ENCODE measurements around the gene ESPNL. TPM values are rescaled to one million over a fixed set of nuclear protein-coding genes. Genes with fewer than 3 reads are reported as not detected.

ESPNL gene
- total and polyA plus RNA-seq, 2 of the 4 experiments (the other 2 are of a cell fraction): 2.0 TPM

DNA sequence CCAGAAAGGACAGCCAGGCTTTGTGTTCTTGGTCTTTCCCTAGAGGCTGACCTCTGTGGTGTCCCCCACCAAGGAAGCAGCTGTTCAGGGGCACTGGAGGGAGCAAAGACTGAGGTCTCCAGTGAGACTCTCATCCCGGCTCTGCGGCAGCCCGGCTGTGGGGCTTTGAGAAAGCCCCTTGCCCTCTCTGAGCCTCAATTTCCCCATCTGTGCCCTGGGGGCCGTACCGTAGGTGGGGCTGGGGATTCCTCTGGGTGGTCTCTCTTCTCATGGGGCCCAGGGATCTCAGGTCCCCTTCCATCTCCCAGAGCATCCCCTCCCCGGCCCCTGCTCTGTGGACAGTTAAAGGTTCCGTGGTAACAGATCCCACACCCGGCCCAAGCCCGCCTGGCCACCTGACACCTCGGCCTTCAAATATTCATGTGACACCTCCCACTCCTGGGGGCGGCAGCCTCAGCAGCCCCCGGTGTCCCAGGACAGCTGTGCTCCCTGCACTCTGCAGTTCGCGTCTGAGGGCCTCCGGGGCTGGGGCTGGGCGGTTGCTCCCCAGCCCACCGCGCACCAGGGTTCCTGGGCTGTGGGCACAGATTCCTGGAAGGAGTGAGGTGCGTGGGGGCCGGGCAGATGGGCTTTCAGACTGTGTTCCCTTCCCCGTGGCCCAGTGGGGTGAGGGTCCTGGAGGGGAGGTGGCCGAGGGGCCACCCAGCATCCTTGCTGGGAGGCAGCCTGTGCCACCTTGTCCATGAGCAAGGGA lies 23.3 kb downstream of the ESPNL start:
- no peak overlapping the region for H3K9ac ChIP-seq (ENCODE audit: low read depth, low read length)
- H3K14ac ChIP-seq (replicated peaks; ENCODE audit: low read depth, low read length): no peak overlapping the region
- H3K18ac ChIP-seq (ENCODE audit: low read depth, low read length): no peak overlapping the region
- no peaks in the 10 kb centered on the region for H4K20me1 ChIP-seq (ENCODE audit: insufficient read depth, low read length)
- no peak overlapping the region for H2AK9ac ChIP-seq (replicated peaks; ENCODE audit: low read depth, low read length, poor library complexity)
- no peaks in the 10 kb centered on the region for H3K79me1 ChIP-seq (ENCODE audit: low read depth in 1 of 2, low read length in 2 of 2)
- no peak overlapping the region for H2AFZ ChIP-seq (replicated peaks; ENCODE audit: low read length, poor library complexity)
- H3K27me3 ChIP-seq (ENCODE audit: control insufficient read depth, insufficient read depth, low read length): peaks cover 33% of the 10 kb centered on the region
- no peak overlapping the region for H3K4me3 ChIP-seq (ENCODE audit: insufficient read depth, low read depth, low read length)
- H4K8ac ChIP-seq (ENCODE audit: low read depth in 2 of 2, low read length in 2 of 2): no peak overlapping the region
- no peaks in the 10 kb centered on the region for H3K36me3 ChIP-seq (ENCODE audit: control insufficient read depth, insufficient read depth, low read length)
- WGBS, 2 experiments (ENCODE audit: extremely low coverage in 2 of 2, insufficient read length in 1 of 2): 58% methylated on average over 5 of the region's 22 CpGs; no CpG with 5 or more reads in 1 of the 2 experiments
- no peak overlapping the region for H2AK5ac ChIP-seq (ENCODE audit: low read depth, low read length)
- H3K56ac ChIP-seq (ENCODE audit: extremely low read depth, insufficient read depth, low read length): no peak overlapping the region
- no peak overlapping the region for H2BK5ac ChIP-seq (ENCODE audit: low read depth, low read length, poor library complexity, severe bottlenecking)
- H2BK120ac ChIP-seq (ENCODE audit: low read depth, low read length): no peak overlapping the region
- no peak overlapping the region for H3K23ac ChIP-seq (ENCODE audit: low read depth, low read length)
- intact Hi-C loops (cut with micrococcal nuclease) (loop anchor here (5.0 kb wide), 1 partner anchor 266 kb away; the partner anchor contains the start of gene RAMP1), dilution Hi-C loops (cut with HindIII; ENCODE audit: low sequenced_read_pairs, unreplicated experiment) (no loop called here), in situ Hi-C loops (cut with MboI; ENCODE audit: low sequenced_read_pairs) (no loop called here)
- no peak overlapping the region for H3K4me2 ChIP-seq (ENCODE audit: low read depth, low read length)
- no peak overlapping the region for H4K91ac ChIP-seq (ENCODE audit: insufficient read depth, low read depth, low read length)
- DNase-seq (no peak), ATAC-seq (ENCODE audit: low read depth) (no peak)
- H2BK20ac ChIP-seq (ENCODE audit: low read depth, low read length): no peak overlapping the region
- no peak overlapping the region for H2BK15ac ChIP-seq (ENCODE audit: low read depth, low read length)
- peaks cover 5% of the 10 kb centered on the region; the same call in 1 of the 2 replicates for H3K9me1 ChIP-seq (ENCODE audit: insufficient read depth, low read length)
- ChIA-PET CTCF (no interaction called here), POLR2A (ENCODE audit: unreplicated experiment) (no interaction called here)
- H3K4ac ChIP-seq (ENCODE audit: low read depth, low read length): no peak overlapping the region
- no peak overlapping the region for H4K5ac ChIP-seq (ENCODE audit: low read depth, low read length)
- no peaks in the 10 kb centered on the region for H3K9me3 ChIP-seq (ENCODE audit: control insufficient read depth, insufficient read depth, low read length)
- no TSS peak for BruUV-seq (replicated peaks)
- H3K4me1 ChIP-seq (ENCODE audit: control insufficient read depth, insufficient read depth, low read length): peaks cover 10% of the 10 kb centered on the region
- TF ChIP-seq MAZ (IDR thresholded peaks at IDR 0.05; ENCODE audit: borderline replicate concordance, low read depth, low read length) (no peak), POLR2A (IDR thresholded peaks at IDR 0.05; ENCODE audit: low read depth, low read length) (no peak), SMC3 (IDR thresholded peaks at IDR 0.05; ENCODE audit: low read depth, low read length) (no peak), MAFK (IDR thresholded peaks at IDR 0.05; ENCODE audit: low read depth, low read length) (no peak), CHD1 (IDR thresholded peaks at IDR 0.05; ENCODE audit: low read depth, low read length) (no peak)
- no peak overlapping the region for H3K27ac ChIP-seq (ENCODE audit: insufficient read depth, low read length)

Data from IMR-90 (cell line).